T-helper 17 cell (primary cell): ENCODE data around the gene LMO7. TPM values are rescaled to one million over a fixed set of nuclear protein-coding genes. Genes with fewer than 3 reads are reported as not detected.

Experiments
- ATAC-seq: fragments of 150-1000 bp; cut with Tn5 transposase; 2 replicates; pipeline ENCODE4 v1.10.0; 2021; ENCODE audit warnings: mild to moderate bottlenecking, moderate library complexity
- DNase-seq, 3 donors: peaks; one replicate each; pipeline versions ENCODE4 v3.0.0 to v3.0.0-alpha.2; 2020 to 2021
- H3K9me3 ChIP-seq: one replicate; pipeline ENCODE4 v1.7.0; 2013; ENCODE audit warnings: low read length, mild to moderate bottlenecking; ENCODE audit not compliant: control insufficient read depth, poor library complexity, severe bottlenecking
- H3K27ac Mint-ChIP-seq: one replicate; pipeline ENCODE4 v1.8.0; 2022; ENCODE audit warnings: mild to moderate bottlenecking, moderate library complexity, mixed read lengths
- H3K27me3 Mint-ChIP-seq: one replicate; pipeline ENCODE4 v1.8.0; 2022; ENCODE audit warnings: mixed read lengths
- H3K36me3 Mint-ChIP-seq: one replicate; pipeline ENCODE4 v1.8.0; 2022; ENCODE audit warnings: low read depth, mixed read lengths
- H3K4me1 Mint-ChIP-seq: one replicate; pipeline ENCODE4 v1.8.0; 2022; ENCODE audit warnings: mild to moderate bottlenecking, mixed read lengths
- H3K4me3 Mint-ChIP-seq: one replicate; pipeline ENCODE4 v1.8.0; 2022; ENCODE audit warnings: mild to moderate bottlenecking, moderate library complexity, mixed read lengths
- total RNA-seq, 4 donors: library from RNA in 2 of 4; stranded (reverse) in 2 of 4; gene quantifications; one replicate each; pipeline ENCODE4 v1.2.3 and lab custom pipeline; 2022 to 2026

The LMO7 gene
- total RNA-seq, 2 donors from 2014 or later = 10.2 to 12.3 TPM

DNA sequence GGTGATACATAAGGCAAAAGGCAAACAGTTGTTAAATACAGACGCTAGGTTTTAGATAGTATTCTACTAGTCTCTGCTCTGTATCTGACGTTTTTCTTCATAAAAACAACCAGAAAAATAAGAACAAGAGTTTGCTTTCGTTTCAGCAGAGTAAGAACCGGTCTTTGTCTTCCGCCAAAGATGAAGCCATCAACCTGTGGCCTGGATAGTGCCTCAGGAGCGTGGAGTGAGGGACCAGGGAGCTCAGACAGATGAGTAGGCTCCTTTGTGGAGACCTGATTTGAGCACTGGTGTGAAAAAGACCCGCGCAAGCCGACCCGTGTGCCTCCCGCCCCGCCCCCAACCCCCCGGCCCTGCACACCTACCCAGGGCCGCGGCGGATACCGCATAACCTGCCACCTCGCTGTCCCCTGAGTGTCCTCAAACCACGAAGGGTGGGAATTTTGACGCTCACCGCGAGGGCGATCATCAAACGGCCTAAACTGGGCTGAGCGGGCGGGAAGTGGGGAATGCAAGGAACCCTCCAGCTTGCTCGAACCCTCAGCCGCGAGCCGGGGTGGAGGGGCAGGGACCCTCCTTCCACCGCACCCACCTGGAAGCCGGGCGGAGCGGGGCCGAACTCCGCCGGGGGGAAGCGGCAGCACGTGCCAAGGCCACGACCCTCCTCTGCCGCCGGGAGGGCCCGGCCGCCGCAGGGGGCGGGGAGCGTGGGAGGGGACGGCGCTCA, 866 bp upstream of the LMO7 start:
- Mint-ChIP-seq H3K4me1 (peaks cover 9% of the 10 kb centered on the region), H3K27me3 (peaks cover 2% of the 10 kb centered on the region), H3K27ac (no peak overlapping the region), H3K4me3 (peak overlapping the region; percentile 76), H3K36me3 (no peaks in the 10 kb centered on the region)
- DNase-seq = peak in 1 of 3 donors; percentile 11
- H3K9me3 ChIP-seq = no peaks in the 10 kb centered on the region
- ATAC-seq = peak; percentile 2

DNA sequence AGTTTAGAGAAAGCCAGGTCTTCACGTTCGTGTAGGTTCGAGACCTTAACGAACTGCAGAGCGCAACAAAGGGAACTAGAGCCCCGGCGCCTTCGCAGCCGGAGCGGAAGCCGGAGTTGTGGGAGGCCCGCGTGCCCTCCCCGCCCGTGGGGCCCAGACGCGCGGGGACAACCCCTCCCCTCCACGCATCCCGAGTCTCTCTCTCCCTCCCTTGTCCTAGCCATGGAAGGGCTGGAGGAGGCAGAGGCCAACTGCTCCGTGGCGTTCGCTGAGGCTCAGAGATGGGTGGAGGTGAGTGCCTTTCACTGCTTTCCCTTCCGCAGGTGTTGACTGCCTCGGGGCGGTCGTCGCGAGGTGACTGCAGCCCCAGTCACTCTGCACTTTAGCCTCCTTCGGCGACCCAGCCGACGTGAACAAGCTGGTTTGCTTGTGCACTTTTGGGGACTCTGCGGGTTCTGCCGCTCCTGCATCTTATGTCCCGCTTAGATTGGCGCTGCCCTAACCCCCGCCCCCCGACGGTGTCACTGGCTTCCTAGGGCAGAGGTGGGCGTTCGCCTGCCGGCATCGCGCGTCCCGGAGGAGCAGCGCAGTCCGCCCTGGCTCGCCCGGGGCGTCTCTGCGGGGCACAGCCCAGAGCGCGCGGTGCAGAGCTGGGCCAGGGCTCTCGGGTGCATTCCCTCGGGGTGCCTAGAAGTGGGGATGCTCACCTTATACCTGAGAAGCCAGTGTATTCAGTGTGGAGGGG, 478 bp downstream of the LMO7 start:
- Mint-ChIP-seq H3K27me3 (peaks cover 4% of the 10 kb centered on the region), H3K4me3 (peak overlapping the region; percentile 86), H3K4me1 (peaks cover 13% of the 10 kb centered on the region), H3K36me3 (no peaks in the 10 kb centered on the region), H3K27ac (no peak overlapping the region)
- ATAC-seq = peak; percentile 70
- H3K9me3 ChIP-seq = no peaks in the 10 kb centered on the region
- peak; percentile 12 to 33 (median 18) for DNase-seq

DNA sequence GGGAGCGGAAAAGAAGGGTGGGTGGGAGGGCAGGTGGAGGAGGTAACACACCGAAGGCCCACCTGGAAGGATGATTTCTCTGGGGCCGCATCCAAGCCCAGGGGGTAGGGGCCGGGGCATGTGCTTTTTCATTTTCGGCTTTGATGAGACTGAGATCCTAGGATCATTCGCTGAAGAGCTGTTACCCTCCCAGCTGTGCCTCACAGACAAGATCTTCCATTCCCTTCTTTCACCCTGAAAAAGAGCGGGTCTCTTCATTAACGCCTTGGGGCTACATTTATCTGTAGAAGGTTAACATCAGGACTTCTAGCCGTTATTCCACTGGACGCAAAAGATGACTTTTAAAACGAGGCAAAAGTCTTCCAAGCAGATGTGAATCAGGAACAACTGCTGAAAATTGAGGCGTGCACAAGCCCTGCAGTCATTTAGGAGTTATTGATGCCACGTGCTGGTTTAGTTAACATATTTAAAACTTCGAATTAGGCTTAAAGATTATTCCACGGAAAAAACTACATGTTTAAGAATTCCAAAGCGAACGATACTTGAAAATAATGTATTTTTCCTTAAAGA, 1.1 kb downstream of the LMO7 start:
- Mint-ChIP-seq H3K27ac (no peak overlapping the region), H3K4me1 (peaks cover 13% of the 10 kb centered on the region), H3K27me3 (peaks cover 4% of the 10 kb centered on the region), H3K36me3 (no peaks in the 10 kb centered on the region), H3K4me3 (peak overlapping the region; percentile 86)
- H3K9me3 ChIP-seq = no peaks in the 10 kb centered on the region
- DNase-seq (no peak), ATAC-seq (no peak)

DNA sequence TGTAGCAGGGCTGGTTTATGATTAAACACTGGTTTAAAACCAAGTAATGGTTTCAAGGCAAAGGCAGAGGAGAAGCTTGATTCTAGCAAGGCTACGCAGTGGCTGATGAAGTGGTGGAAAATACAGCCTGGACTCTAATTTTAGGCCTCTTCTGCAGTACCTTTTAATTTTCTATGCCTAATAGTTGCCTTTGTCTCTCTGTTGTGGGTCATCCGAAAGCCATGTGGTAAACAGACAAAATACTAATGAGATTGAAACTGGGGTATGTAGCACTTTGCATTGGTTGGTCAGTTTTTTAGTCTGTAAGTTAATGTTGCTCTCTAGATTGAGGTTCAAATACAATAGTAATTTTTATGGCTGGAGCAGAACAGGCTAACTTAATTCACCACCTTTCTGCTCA, 3.3 kb downstream of the LMO7 start:
- peaks cover 10% of the 10 kb centered on the region for H3K4me1 Mint-ChIP-seq
- ATAC-seq = no peak
- no peak for DNase-seq
- no peaks in the 10 kb centered on the region for H3K9me3 ChIP-seq
- H3K36me3 Mint-ChIP-seq = no peaks in the 10 kb centered on the region
- peaks cover 4% of the 10 kb centered on the region for H3K27me3 Mint-ChIP-seq
- no peak overlapping the region for H3K4me3 Mint-ChIP-seq
- no peak overlapping the region for H3K27ac Mint-ChIP-seq

DNA sequence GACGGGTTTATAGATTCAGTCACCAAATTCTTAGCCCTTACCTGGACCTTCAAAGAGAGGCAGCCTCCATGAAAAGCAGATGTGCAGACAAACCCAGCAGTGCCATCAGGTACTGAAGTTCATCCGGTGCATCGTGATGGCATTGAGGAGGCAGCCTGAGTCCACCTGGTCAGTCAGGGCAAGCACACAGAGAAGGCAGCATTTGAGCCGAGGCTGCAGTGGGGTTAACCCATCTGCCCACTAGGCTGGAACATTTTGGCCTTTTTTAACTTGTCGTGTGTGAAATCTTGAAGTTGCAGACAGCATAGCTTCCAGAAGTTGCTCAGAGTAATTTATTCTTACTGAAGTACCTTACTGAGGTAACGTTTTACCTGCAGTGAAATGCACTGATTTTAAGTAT, 4.9 kb downstream of the LMO7 start:
- ATAC-seq (no peak), DNase-seq (no peak)
- H3K4me1 Mint-ChIP-seq = peaks cover 10% of the 10 kb centered on the region
- no peak overlapping the region for H3K4me3 Mint-ChIP-seq
- H3K36me3 Mint-ChIP-seq = peaks cover 2% of the 10 kb centered on the region
- H3K27me3 Mint-ChIP-seq = peaks cover 4% of the 10 kb centered on the region
- no peak overlapping the region for H3K27ac Mint-ChIP-seq
- H3K9me3 ChIP-seq = no peaks in the 10 kb centered on the region

DNA sequence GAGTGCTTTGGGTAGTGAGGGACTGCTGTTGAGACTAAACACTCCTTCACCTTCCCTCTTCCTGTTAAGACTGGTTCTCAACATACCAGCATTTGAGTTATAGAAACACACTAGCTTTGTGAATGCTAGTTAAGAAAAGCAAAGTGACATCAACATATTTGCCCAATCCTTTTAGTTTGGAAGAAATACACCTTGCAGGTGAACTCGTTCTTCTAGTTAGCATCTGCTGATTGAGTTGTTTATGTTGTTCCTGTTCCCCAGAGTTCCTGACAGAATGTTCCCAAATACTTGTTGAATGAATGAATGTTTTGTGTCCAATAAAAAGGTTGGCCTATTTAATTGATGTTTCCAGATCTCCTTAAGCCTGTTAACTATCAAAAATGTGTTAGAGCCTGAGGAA, 7.1 kb downstream of the LMO7 start:
- DNase-seq (no peak), ATAC-seq (no peak)
- Mint-ChIP-seq H3K36me3 (peaks cover 5% of the 10 kb centered on the region), H3K4me3 (no peak overlapping the region), H3K27ac (no peak overlapping the region), H3K4me1 (peaks cover 9% of the 10 kb centered on the region), H3K27me3 (peaks cover 4% of the 10 kb centered on the region)
- no peaks in the 10 kb centered on the region for H3K9me3 ChIP-seq

DNA sequence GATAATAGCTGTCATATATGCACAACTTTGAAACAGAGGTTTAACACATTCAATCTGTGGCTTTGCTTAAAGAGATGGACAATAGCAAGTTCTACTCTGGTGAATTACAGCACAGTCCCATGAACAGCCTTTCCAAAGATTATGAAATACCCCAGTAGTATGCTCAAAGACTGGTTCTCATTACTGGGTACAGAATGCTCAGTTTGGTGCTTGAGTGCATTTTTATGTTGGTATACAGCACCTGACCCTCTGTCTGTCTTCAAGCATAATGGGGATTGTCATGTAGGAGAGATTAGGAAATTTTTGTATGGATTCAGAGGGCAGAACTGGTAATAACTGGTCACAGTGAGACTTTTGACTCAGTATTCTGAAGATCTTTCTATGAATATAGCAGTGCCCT, 7.6 kb downstream of the LMO7 start:
- Mint-ChIP-seq H3K27ac (no peak overlapping the region), H3K36me3 (peaks cover 5% of the 10 kb centered on the region), H3K4me3 (no peak overlapping the region), H3K27me3 (peaks cover 4% of the 10 kb centered on the region), H3K4me1 (peaks cover 9% of the 10 kb centered on the region)
- no peaks in the 10 kb centered on the region for H3K9me3 ChIP-seq
- no peak for DNase-seq
- ATAC-seq = no peak

DNA sequence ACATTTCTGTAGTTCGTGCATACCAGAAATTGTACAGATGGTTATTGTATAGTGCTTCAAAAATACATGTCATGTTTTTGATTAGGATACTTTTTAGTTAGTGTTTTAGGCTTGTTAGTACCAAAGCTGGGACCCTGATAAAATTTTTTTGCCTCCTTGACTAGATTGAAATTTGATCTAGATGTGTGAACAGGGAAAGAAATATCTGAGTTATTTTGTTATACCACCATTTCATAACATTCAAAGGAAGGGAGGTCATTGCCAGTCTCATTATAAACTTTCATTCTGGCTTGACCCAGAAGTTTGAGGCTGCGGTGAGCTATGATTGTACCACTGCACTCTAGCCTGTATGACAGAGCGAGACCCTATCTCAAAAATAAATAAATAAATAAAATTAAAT, 9.0 kb downstream of the LMO7 start:
- Mint-ChIP-seq H3K4me1 (peaks cover 6% of the 10 kb centered on the region), H3K4me3 (no peak overlapping the region), H3K36me3 (peaks cover 10% of the 10 kb centered on the region), H3K27me3 (peaks cover 4% of the 10 kb centered on the region), H3K27ac (no peak overlapping the region)
- no peak for DNase-seq
- no peak for ATAC-seq
- no peaks in the 10 kb centered on the region for H3K9me3 ChIP-seq

DNA sequence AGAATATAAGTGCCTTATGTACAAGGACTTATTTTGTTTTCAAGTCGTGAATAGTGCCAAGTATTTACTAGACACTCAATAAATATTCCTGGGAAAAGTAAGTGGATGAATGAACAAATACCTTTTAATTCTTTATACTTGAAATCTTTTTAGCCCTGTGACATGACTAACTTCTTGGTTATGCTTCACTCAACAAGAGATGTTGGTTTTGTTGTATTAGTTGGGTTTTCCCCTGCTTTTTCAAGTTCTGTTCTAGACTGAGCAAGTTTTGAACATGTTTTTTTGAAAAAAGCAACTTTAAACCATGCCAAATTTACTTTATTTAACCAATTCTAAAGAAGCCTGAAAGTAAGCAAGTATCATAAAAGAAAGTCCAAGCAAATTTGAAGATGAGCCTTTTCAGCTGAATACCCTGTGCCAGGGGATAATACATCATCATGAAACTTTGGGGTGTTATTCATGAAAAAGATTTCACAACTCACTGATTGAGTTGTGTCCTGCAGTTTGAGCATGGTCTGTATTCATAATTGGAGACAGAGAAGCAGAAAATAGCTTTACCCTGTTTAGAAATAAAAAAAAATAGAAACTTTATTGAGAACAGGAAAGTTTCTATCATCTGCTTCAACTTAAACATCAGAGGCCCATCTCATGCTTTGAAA, 11.1 kb downstream of the LMO7 start:
- no peaks in the 10 kb centered on the region for H3K4me1 Mint-ChIP-seq
- H3K4me3 Mint-ChIP-seq = no peak overlapping the region
- peaks cover 10% of the 10 kb centered on the region for H3K36me3 Mint-ChIP-seq
- no peak overlapping the region for H3K27ac Mint-ChIP-seq
- ATAC-seq (no peak), DNase-seq (no peak)
- no peaks in the 10 kb centered on the region for H3K9me3 ChIP-seq
- H3K27me3 Mint-ChIP-seq = no peaks in the 10 kb centered on the region

DNA sequence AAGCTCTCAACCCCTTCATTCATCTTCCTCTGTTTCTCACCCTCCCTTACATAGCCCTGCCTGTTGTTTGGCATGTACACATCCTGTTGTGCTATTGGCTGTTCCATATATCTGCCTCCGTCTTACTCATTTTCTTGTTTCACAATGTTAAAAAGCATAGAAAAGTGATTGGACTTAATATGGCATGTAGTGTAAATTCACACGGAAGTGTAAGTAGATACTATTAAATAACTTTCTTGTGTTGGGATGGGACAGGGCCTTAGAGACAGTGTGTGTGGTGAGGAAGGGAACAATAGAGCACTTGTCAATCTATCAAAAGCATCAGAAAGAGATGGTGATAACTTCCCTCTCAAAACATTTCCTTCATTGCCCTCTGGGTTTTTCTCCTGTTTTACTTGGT, 12.3 kb downstream of the LMO7 start:
- ATAC-seq (no peak), DNase-seq (no peak)
- H3K36me3 Mint-ChIP-seq = peaks cover 12% of the 10 kb centered on the region
- H3K4me1 Mint-ChIP-seq = no peaks in the 10 kb centered on the region
- no peaks in the 10 kb centered on the region for H3K9me3 ChIP-seq
- H3K4me3 Mint-ChIP-seq = no peak overlapping the region
- no peaks in the 10 kb centered on the region for H3K27me3 Mint-ChIP-seq
- H3K27ac Mint-ChIP-seq = no peak overlapping the region

DNA sequence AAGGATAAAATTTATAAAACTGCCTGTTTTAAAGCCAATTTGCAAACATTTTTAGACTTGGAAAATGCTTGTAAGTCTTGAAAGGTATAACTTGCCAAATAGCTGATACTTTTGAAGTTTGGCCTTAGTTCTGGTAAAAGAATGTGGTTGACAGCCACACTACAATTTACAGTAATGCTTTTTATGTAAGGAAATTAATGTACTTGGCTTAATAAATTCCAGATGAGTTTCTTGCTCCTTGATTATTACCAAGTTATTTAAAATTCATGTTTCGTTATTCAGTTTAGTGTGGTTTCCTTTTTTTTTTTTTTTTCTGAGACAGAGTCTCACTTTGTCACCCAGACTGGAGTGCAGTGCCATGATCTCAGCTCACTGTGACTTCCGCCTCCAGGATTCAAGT, 14.9 kb downstream of the LMO7 start:
- no peak for ATAC-seq
- peaks cover 10% of the 10 kb centered on the region for H3K36me3 Mint-ChIP-seq
- no peaks in the 10 kb centered on the region for H3K27me3 Mint-ChIP-seq
- H3K4me3 Mint-ChIP-seq = no peak overlapping the region
- no peak for DNase-seq
- H3K27ac Mint-ChIP-seq = no peak overlapping the region
- H3K4me1 Mint-ChIP-seq = no peaks in the 10 kb centered on the region
- no peaks in the 10 kb centered on the region for H3K9me3 ChIP-seq

DNA sequence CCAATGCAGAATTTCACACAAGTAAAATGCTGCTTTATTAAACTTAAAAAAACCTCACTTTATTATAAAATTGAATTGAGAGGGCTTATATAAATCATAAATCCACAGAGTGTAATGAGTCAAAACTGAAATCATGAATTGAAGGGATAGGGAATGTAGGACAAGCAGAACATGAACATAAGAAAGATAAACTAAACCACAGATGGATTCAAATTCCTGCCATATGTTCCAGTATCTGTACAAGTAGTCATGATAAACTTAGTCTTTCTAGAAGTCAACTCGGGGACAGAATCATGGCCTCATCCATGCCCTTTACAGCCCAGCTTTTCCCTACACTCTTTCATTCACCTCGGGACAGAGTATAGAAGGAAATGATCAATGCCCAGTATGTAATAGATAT, 16.6 kb downstream of the LMO7 start:
- H3K9me3 ChIP-seq = no peaks in the 10 kb centered on the region
- Mint-ChIP-seq H3K36me3 (peaks cover 7% of the 10 kb centered on the region), H3K4me3 (no peak overlapping the region), H3K27me3 (no peaks in the 10 kb centered on the region), H3K4me1 (no peaks in the 10 kb centered on the region), H3K27ac (no peak overlapping the region)
- no peak for DNase-seq
- ATAC-seq = no peak

DNA sequence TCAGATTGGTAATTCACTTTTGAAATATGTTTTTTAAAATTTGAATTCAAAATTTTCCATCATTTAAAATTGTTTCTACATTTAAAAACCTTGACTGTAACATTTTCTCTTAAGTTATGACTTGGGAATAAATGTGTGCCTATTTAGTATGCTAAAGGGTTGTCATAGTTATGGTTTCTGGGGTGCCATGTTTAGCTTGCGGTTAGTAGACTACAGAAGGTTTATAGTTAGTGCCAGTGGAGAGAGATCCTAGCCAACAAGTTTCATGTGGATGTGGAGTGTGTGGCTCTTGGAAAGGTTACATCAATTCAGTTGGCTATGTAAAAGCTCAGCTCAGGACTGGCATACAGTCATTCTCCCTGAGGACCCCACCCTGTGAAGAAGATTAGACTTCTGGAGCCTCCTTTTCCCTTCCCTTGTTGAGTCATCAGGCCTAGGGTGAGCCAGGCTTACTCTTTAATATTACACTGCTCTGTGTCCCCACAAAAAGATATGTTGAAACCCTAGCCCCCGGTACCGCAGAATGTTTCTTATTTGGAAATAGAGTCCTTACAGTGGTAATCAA, 20.4 kb downstream of the LMO7 start:
- no peak for DNase-seq
- Mint-ChIP-seq H3K27me3 (no peaks in the 10 kb centered on the region), H3K4me3 (no peak overlapping the region), H3K27ac (no peak overlapping the region), H3K4me1 (peaks cover 4% of the 10 kb centered on the region), H3K36me3 (peaks cover 4% of the 10 kb centered on the region)
- no peak for ATAC-seq
- H3K9me3 ChIP-seq = no peaks in the 10 kb centered on the region
